Measurements from ENCODE around the gene FUS. TPM values are rescaled to one million over a fixed set of nuclear protein-coding genes. Genes with fewer than 3 reads are reported as not detected.

FUS gene
- total and polyA plus RNA-seq, 2 of the 13 experiments (the other 11 are each of a cell fraction or from before 2014, with no cell fraction given) = 68.1 to 168 TPM

GRCh38 chr16:31141489-31142108, 38.3 kb upstream of the FUS start (continued):
- TF ChIP-seq GTF2F1 (IDR thresholded peaks at IDR 0.05; ENCODE audit: low read length) (no peak), ZNF142 (CRISPR knock-in tag; IDR thresholded peaks at IDR 0.05) (no peak), ZNF34 (CRISPR knock-in tag; IDR thresholded peaks at IDR 0.05; ENCODE audit: borderline replicate concordance) (no peak; the same call in 1 of the 2 replicates), ZHX2 (IDR thresholded peaks at IDR 0.05; ENCODE audit: low read depth) (no peak), ZHX2 (CRISPR knock-in tag; IDR thresholded peaks at IDR 0.05; ENCODE audit: borderline replicate concordance) (no peak), PBX2 (CRISPR knock-in tag; IDR thresholded peaks at IDR 0.05) (peak; percentile 35; the same call in 1 of the 2 replicates), SRSF9 (IDR thresholded peaks at IDR 0.05; ENCODE audit: borderline replicate concordance, insufficient read depth, low read depth, low read length, poor library complexity, severe bottlenecking) (no peak), ZBTB7B (CRISPR knock-in tag; IDR thresholded peaks at IDR 0.05) (no peak), MEF2D (CRISPR knock-in tag; IDR thresholded peaks at IDR 0.05) (no peak), GFI1 (CRISPR knock-in tag; IDR thresholded peaks at IDR 0.05; ENCODE audit: borderline replicate concordance) (0 out of 2 replicates have a peak, but pooled peaks have one; percentile 2), ZNF337 (CRISPR knock-in tag; IDR thresholded peaks at IDR 0.05; ENCODE audit: borderline replicate concordance, low read depth) (no peak), DZIP1 (CRISPR knock-in tag; IDR thresholded peaks at IDR 0.05) (no peak), MIER2 (CRISPR knock-in tag; IDR thresholded peaks at IDR 0.05) (no peak)

Data from HepG2 (cell line).